ENCODE measurements around the gene SMTNL2. TPM values are rescaled to one million over a fixed set of nuclear protein-coding genes. Genes with fewer than 3 reads are reported as not detected.

Gene SMTNL2
- total RNA-seq (1 to 10 TPM in 2 of 7 donors, under 1 TPM in 5; 0.42 to 1.5 (median 0.97) TPM), polyA plus RNA-seq (under 1 TPM; 0.22 to 0.67 (median 0.36) TPM)
- long read RNA-seq, donor 1, partial matches to known transcripts = 0 of 1 reads
- long read RNA-seq, donor 1, other reads (novel, unspliced or antisense) = 0 of 1 reads
- long read RNA-seq, donor 2 = 0 reads

- H3K27ac ChIP-seq = no peak within 1 kb of the TSS
- peak within 1 kb of the TSS; percentile 21 to 70 (median 46) for H3K4me3 ChIP-seq
- H3K27me3 ChIP-seq (replicated peaks in 1 of 7) = peaks cover 4 to 60% (median 33%) of the 10 kb centered on the region in 7 donors
- DNase-seq = peak; percentile 75
- H3K36me3 ChIP-seq = no peaks in the 10 kb centered on the region
- no peaks in the 10 kb centered on the region for H3K9me3 ChIP-seq
- WGBS, 5 donors = 1 to 3% (median 1%) methylated on average over 30 to 100 of the region's 100 CpGs
- TF ChIP-seq POLR2AphosphoS5 (IDR thresholded peaks at IDR 0.05) (peak in 2 of 3 donors; percentile 8 to 40), POLR2A (IDR thresholded peaks at IDR 0.05) (no peak), CTCF (IDR thresholded peaks at IDR 0.05 in 8 of 11, conservative IDR thresholded peaks at IDR 0.05 in 3 of 11) (peak in 1 of 11 experiments; percentile 5)
- intact Hi-C loops (cut with DNase I; ENCODE audit: low total_unique reads) = no loop called here
- peaks cover 6 to 21% (median 16%) of the 10 kb centered on the region in 6 donors for H3K4me1 ChIP-seq
These were observed at the start of gene SMTNL2 for GRCh38 chr17:4584101-4584916. Gene SMTNL2, plus strand, starts transcription at chr17:4584529. Its CDS starts 77 bp downstream, at chr17:4584606.

GRCh38 chr17:4534928-4535666, 49.2 kb upstream of the SMTNL2 start:
- WGBS, 5 donors = 74 to 86% (median 81%) methylated on average over 12 to 27 of the region's 27 CpGs
- peaks cover 0 to 7% (median 0%) of the 10 kb centered on the region in 7 donors for H3K27me3 ChIP-seq (replicated peaks in 1 of 7)
- peaks cover 14 to 100% (median 87%) of the 10 kb centered on the region in 6 donors for H3K4me1 ChIP-seq
- intact Hi-C loops (cut with DNase I; ENCODE audit: low total_unique reads) = no loop called here
- no peak for TF ChIP-seq POLR2A (IDR thresholded peaks at IDR 0.05)
- no peak for TF ChIP-seq CTCF (IDR thresholded peaks at IDR 0.05 in 8 of 11, conservative IDR thresholded peaks at IDR 0.05 in 3 of 11)
- peak in 2 of 3 donors; percentile 5 to 31 for TF ChIP-seq POLR2AphosphoS5 (IDR thresholded peaks at IDR 0.05)
- H3K9me3 ChIP-seq = no peaks in the 10 kb centered on the region
- no peak for DNase-seq
- peaks cover 0 to 44% (median 25%) of the 10 kb centered on the region in 6 donors for H3K36me3 ChIP-seq
- H3K4me3 ChIP-seq = no peak overlapping the region
- H3K27ac ChIP-seq = peak overlapping the region in 7 of 8 donors; percentile 40 to 82 (median 80)

- H3K9me3 ChIP-seq = no peaks in the 10 kb centered on the region
- peaks cover 14 to 100% (median 84%) of the 10 kb centered on the region in 6 donors for H3K4me1 ChIP-seq
- no peak for DNase-seq
- TF ChIP-seq CTCF (IDR thresholded peaks at IDR 0.05 in 8 of 11, conservative IDR thresholded peaks at IDR 0.05 in 3 of 11) (no peak), POLR2A (IDR thresholded peaks at IDR 0.05) (no peak), POLR2AphosphoS5 (IDR thresholded peaks at IDR 0.05) (peak in 1 of 3 donors; percentile 3)
- peak overlapping the region in 7 of 8 donors; percentile 64 to 82 (median 80) for H3K27ac ChIP-seq
- WGBS, 5 donors = 86 to 92% (median 88%) methylated on average over 17 to 19 of the region's 19 CpGs
- H3K36me3 ChIP-seq = peaks cover 0 to 50% (median 31%) of the 10 kb centered on the region in 6 donors
- intact Hi-C loops (cut with DNase I; ENCODE audit: low total_unique reads) = no loop called here
- H3K27me3 ChIP-seq (replicated peaks in 1 of 7) = peaks cover 0 to 7% (median 0%) of the 10 kb centered on the region in 7 donors
- H3K4me3 ChIP-seq = no peak overlapping the region
These were observed 48.6 kb upstream of the SMTNL2 start for GRCh38 chr17:4535667-4536258.

All from spleen (tissue), 13 donors.